Hepatocyte (in vitro differentiated cells): ENCODE results near the gene ELFN1.

ENCODE experiments used
- CTCF ChIP-seq: fragments of 200-600 bp; sonication (generic); IDR thresholded peaks from 2 replicates; pipeline ENCODE4 v1.5.1; 2016; ENCODE audit warnings: antibody characterized with exemption, mild to moderate bottlenecking; ENCODE audit not compliant: poor library complexity
- EZH2 ChIP-seq: fragments of 200-600 bp; sonication (generic); IDR thresholded peaks from 2 replicates; pipeline ENCODE4 v1.6.1; 2016; ENCODE audit warnings: antibody characterized with exemption, mild to moderate bottlenecking, borderline replicate concordance

- TF ChIP-seq CTCF (no peak), EZH2 (no peak)
These were observed 78.7 kb downstream of the ELFN1 start for GRCh38 chr7:1748839-1749173.
